ENCODE data around the gene EED. TPM values are rescaled to one million over a fixed set of nuclear protein-coding genes. Genes with fewer than 3 reads are reported as not detected.
"Not testable (repeated sequence)": the region's sequence is repeated elsewhere in the genome, so short reads cannot be mapped to it uniquely, and the experiment has no call there.

The EED gene
- total and polyA plus RNA-seq, 9 of the 15 experiments (the other 6 are each of a cell fraction or from before 2014, with no cell fraction given): 33.0 to 110 (median 55.1) TPM

DNA sequence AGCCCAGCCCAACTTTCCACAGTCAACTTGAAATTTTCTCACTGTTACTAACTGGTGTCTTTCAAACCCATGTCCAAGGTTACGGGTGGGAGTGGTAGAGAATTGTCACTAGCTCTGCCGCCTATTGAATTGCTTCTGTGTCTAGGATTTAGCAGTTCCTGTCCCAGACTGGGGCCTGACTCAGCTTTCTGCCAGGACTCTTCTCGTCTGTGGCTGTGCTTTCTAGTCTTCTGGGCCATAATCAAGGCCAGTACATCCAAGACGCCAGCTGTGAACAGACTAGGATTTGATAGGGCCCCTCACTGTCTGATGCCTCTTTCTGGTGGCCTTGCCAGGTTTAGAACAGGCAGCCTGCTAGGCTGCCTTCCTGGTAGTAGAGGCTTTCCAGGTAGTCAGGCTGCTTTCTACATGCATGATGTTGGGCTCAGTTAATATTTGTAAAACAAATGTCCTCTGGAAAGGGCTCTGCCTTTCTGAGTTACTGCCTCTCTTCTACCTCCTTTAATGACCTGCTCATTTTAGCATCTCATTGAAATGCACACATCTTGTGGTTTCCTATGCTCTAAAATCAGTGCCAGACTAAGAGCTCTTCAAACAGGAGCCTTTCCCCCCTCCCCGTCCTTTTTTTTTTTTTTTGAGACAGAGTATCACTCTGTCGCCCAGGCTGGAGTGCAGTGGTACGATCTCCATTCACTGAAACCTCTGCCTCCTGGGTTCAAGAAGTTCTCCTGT, 44.4 kb downstream of the EED start (continued):
- TF ChIP-seq, protein P1, sequence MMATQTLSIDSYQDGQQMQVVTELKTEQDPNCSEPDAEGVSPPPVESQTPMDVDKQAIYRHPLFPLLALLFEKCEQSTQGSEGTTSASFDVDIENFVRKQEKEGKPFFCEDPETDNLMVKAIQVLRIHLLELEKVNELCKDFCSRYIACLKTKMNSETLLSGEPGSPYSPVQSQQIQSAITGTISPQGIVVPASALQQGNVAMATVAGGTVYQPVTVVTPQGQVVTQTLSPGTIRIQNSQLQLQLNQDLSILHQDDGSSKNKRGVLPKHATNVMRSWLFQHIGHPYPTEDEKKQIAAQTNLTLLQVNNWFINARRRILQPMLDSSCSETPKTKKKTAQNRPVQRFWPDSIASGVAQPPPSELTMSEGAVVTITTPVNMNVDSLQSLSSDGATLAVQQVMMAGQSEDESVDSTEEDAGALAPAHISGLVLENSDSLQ (IDR thresholded peaks at IDR 0.05): peak; percentile 68
- TF ChIP-seq, protein P2, sequence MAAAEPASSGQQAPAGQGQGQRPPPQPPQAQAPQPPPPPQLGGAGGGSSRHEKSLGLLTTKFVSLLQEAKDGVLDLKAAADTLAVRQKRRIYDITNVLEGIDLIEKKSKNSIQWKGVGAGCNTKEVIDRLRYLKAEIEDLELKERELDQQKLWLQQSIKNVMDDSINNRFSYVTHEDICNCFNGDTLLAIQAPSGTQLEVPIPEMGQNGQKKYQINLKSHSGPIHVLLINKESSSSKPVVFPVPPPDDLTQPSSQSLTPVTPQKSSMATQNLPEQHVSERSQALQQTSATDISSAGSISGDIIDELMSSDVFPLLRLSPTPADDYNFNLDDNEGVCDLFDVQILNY (CRISPR knock-in tag; IDR thresholded peaks at IDR 0.05): no peak
- no peak for TF ChIP-seq HDAC1 (IDR thresholded peaks at IDR 0.05)
- peak; percentile 54; the same call in 1 of the 2 replicates for TF ChIP-seq ESRRA (IDR thresholded peaks at IDR 0.05; ENCODE audit: borderline replicate concordance, low read depth)
- peak; percentile 81 for TF ChIP-seq ZNF316 (IDR thresholded peaks at IDR 0.05)

DNA sequence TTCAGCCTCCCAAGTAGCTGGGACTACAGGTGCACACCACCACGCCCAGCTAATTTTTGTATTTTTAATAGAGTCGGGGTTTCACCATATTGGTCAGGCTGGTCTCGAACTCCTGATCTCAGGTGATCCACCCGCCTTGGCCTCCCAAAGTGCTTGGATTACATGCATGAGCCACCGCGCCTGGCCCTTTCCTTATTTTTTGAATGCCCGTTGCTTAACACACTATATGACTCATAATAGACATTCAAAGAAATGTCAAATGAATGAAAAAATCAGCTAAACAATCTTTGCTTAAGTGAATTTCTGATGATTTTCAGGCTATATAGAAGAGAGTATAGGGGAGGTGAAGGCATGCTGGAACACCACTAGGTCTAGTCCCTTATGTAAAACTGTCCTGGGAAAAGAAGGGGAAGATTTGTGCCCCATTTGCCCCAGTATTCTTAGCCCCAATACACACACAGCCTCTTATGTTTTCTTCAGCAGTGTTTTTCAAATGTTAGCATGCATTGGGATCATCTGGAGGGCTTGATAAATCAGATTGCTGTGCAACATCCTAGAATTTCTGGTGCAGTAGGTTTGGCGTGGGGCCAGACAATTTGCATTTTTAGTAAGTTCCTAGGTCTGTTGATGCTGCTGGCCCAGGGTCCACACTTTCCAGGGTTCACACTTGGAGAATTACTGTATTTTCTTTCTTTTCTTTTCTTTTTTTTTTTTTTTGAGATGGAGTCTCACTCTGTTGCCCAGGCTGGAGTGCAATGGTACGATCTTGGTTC, 45.1 kb downstream of the EED start:
- H3K27ac ChIP-seq (ENCODE audit: extremely low read depth, low read depth, low read length); DNase-seq (ENCODE audit: extremely low read depth in 1 of 4, low spot score in 3 of 4); FAIRE-seq; H3K4me1 ChIP-seq (replicated peaks in 1 of 2; ENCODE audit: control insufficient read depth in 2 of 2, insufficient read depth in 2 of 2, low read length in 2 of 2); H3K4me3 ChIP-seq; H3K79me2 ChIP-seq (ENCODE audit: control insufficient read depth, insufficient read depth, low read length); ATAC-seq; H3K9me1 ChIP-seq (ENCODE audit: control insufficient read depth, insufficient read depth, low read length); H3K4me2 ChIP-seq (ENCODE audit: insufficient read depth, low read length); H3K9ac ChIP-seq (ENCODE audit: insufficient read depth in 1 of 2, low read depth in 2 of 2, low read length in 2 of 2); CTCF ChIA-PET (ENCODE audit: low intra/inter-chr PET ratio); H3K36me3 ChIP-seq (ENCODE audit: control insufficient read depth, insufficient read depth, low read length); H2AFZ ChIP-seq (ENCODE audit: low read depth, low read length); H4K20me1 ChIP-seq (replicated peaks; ENCODE audit: control insufficient read depth, insufficient read depth, low read length); H3K9me3 ChIP-seq (replicated peaks; ENCODE audit: control insufficient read depth, insufficient read depth, low read depth, low read length); H3K27me3 ChIP-seq (ENCODE audit: control insufficient read depth in 2 of 2, insufficient read depth in 2 of 2, low read length in 2 of 2); BruUV-seq (replicated peaks): not testable (repeated sequence)
- in situ Hi-C loops (cut with MboI) (loop anchor here (5.0 to 10.0 kb wide), 3 partner anchors 352 to 685 kb away; no protein-coding TSS in a partner anchor), intact Hi-C loops (cut with micrococcal nuclease) (loop anchor here (5.0 kb wide), 3 partner anchors 72 to 692 kb away; no protein-coding TSS in a partner anchor)
- peak; percentile 70 for TF ChIP-seq NFIC (IDR thresholded peaks at IDR 0.05)
- 85% methylated on average over 9 of the region's 9 CpGs for WGBS (ENCODE audit: insufficient coverage, low coverage, missing lambda C conversion rate)
- POLR2A ChIA-PET: interaction anchor here (1.9 kb wide), 1 partner anchor 11 kb away, joined by 4 read pairs; no protein-coding TSS in a partner anchor
